K562 (cell line): Measurements from ENCODE around the gene HDAC10.

Experiments used
- CREM ChIP-seq: IDR thresholded peaks from 2 replicates; pipeline ENCODE4 v1.6.1; 2014; ENCODE audit warnings: antibody characterized with exemption, low read depth
- CUX1 ChIP-seq: fragments of 200-800 bp; sonication (Bioruptor generic); IDR thresholded peaks from 2 replicates; pipeline ENCODE4 v1.6.1; 2016; ENCODE audit warnings: missing genetic modification characterization, missing compliant biosample characterization
- EP300 ChIP-seq: IDR thresholded peaks from 2 replicates; pipeline ENCODE4 v1.6.1; 2012; ENCODE audit warnings: low read length, improper control_type of control experiment
- FOS ChIP-seq: IDR thresholded peaks from 3 replicates; pipeline ENCODE4 v1.6.1; 2011; ENCODE audit not compliant: insufficient read length; ENCODE audit errors: extremely low read depth
- NFE2L1 ChIP-seq: fragments of 450-650 bp; IDR thresholded peaks from 2 replicates; pipeline ENCODE4 v1.6.1; 2016; ENCODE audit warnings: missing genetic modification characterization, low read depth, mild to moderate bottlenecking, missing compliant biosample characterization, moderate library complexity, borderline replicate concordance
- REST ChIP-seq, 2 experiments: fragments of 450-650 bp; formaldehyde crosslinking in 1 of 2; IDR thresholded peaks; 2 replicates each; pipeline versions ENCODE4 v1.4.0 to v1.6.1; 2014 to 2020; ENCODE audit warnings: mild to moderate bottlenecking in 2 of 2, borderline replicate concordance in 1 of 2, low read depth in 1 of 2
- SMAD1 ChIP-seq: fragments of 150-350 bp; IDR thresholded peaks from 2 replicates; pipeline ENCODE4 v1.6.1; 2014; ENCODE audit warnings: low read length, low read depth; ENCODE audit not compliant: partially characterized antibody
- SP2 ChIP-seq: IDR thresholded peaks from 2 replicates; pipeline ENCODE4 v1.6.1; 2011; ENCODE audit warnings: mild to moderate bottlenecking, low read depth, low read length, moderate library complexity; ENCODE audit not compliant: poor library complexity, severe bottlenecking; ENCODE audit errors: extremely low read depth
- ZNF184 ChIP-seq: sonication (generic); formaldehyde crosslinking; IDR thresholded peaks from 2 replicates; pipeline ENCODE4 v1.5.0; 2020; ENCODE audit warnings: missing genetic modification reagents
- ZNF609 ChIP-seq: sonication (generic); formaldehyde crosslinking; IDR thresholded peaks from 2 replicates; pipeline ENCODE4 v1.8.1; 2023; ENCODE audit warnings: missing genetic modification reagents, mild to moderate bottlenecking, borderline replicate concordance
- TF ChIP-seq, protein P1 (sequence below): IDR thresholded peaks from 3 replicates; pipeline ENCODE4 v1.6.1; 2011; ENCODE audit warnings: borderline replicate concordance, mild to moderate bottlenecking; ENCODE audit not compliant: insufficient read length, insufficient read depth
- TF ChIP-seq, protein P2 (sequence below): sonication (generic); formaldehyde crosslinking; IDR thresholded peaks from 2 replicates; pipeline ENCODE4 v1.9.0; 2022; ENCODE audit warnings: mild to moderate bottlenecking, missing genetic modification reagents

GRCh38 chr22:50272044-50272802, 21.2 kb upstream of the HDAC10 start:
- TF ChIP-seq EP300 (no peak), REST (IDR thresholded peaks at IDR 0.05; ENCODE audit: borderline replicate concordance) (no peak), REST (CRISPR knock-in tag; IDR thresholded peaks at IDR 0.05; ENCODE audit: low read depth) (no peak), CREM (no peak), ZNF609 (no peak), SMAD1 (no peak), FOS (no peak), NFE2L1 (tag) (no peak), ZNF184 (CRISPR knock-in tag) (no peak), CUX1 (CRISPR knock-in tag) (no peak), SP2 (no peak)
- TF ChIP-seq, protein P1, sequence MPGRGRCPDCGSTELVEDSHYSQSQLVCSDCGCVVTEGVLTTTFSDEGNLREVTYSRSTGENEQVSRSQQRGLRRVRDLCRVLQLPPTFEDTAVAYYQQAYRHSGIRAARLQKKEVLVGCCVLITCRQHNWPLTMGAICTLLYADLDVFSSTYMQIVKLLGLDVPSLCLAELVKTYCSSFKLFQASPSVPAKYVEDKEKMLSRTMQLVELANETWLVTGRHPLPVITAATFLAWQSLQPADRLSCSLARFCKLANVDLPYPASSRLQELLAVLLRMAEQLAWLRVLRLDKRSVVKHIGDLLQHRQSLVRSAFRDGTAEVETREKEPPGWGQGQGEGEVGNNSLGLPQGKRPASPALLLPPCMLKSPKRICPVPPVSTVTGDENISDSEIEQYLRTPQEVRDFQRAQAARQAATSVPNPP, result no peak
- TF ChIP-seq, protein P2, sequence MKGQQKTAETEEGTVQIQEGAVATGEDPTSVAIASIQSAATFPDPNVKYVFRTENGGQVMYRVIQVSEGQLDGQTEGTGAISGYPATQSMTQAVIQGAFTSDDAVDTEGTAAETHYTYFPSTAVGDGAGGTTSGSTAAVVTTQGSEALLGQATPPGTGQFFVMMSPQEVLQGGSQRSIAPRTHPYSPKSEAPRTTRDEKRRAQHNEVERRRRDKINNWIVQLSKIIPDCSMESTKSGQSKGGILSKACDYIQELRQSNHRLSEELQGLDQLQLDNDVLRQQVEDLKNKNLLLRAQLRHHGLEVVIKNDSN, result no peak
